Fibroblast of lung (primary cell): ENCODE results near the gene DDC. TPM values are rescaled to one million over a fixed set of nuclear protein-coding genes. Genes with fewer than 3 reads are reported as not detected.

Experiments
- DNase-seq, 2 donors: peaks; one replicate each; pipeline versions ENCODE4 v3.0.0 to v3.0.0-alpha.2; 2010; ENCODE audit warnings: low read depth in 2 of 2
- H2AFZ ChIP-seq: 2 replicates; pipeline ENCODE4 v1.5.1; 2012; ENCODE audit warnings: low read length, control low read depth, inconsistent platforms
- H3K27ac ChIP-seq: 2 replicates; pipeline ENCODE4 v1.5.1; 2011; ENCODE audit warnings: low read length, control low read depth; ENCODE audit not compliant: insufficient read depth
- H3K27me3 ChIP-seq: 2 replicates; pipeline ENCODE4 v1.5.1; 2011; ENCODE audit warnings: mild to moderate bottlenecking, low read length; ENCODE audit not compliant: control insufficient read depth, insufficient read depth
- H3K36me3 ChIP-seq: 2 replicates; pipeline ENCODE4 v1.5.1; 2011; ENCODE audit warnings: low read length; ENCODE audit not compliant: control insufficient read depth, insufficient read depth
- H3K4me1 ChIP-seq: 2 replicates; pipeline ENCODE4 v1.5.1; 2011; ENCODE audit warnings: low read length; ENCODE audit not compliant: control insufficient read depth, insufficient read depth; ENCODE audit errors: extremely low read depth
- H3K4me2 ChIP-seq: 2 replicates; pipeline ENCODE4 v1.5.1; 2011; ENCODE audit warnings: low read length, control low read depth; ENCODE audit not compliant: insufficient read depth; ENCODE audit errors: extremely low read depth
- H3K4me3 ChIP-seq, 4 experiments: fragments of 200-600 bp in 1 of 4; sonication (generic) in 1 of 4; replicated peaks in 1 of 4; 2 replicates each; pipeline ENCODE4 v1.5.1; 2011 to 2016; ENCODE audit warnings: low read length in 4 of 4, low read depth in 3 of 4, mild to moderate bottlenecking in 3 of 4, control low read depth in 2 of 4, inconsistent platforms in 1 of 4, mixed read lengths in 1 of 4; ENCODE audit not compliant: insufficient read depth in 1 of 4; ENCODE audit errors: control extremely low read depth in 1 of 4
- H3K79me2 ChIP-seq: 2 replicates; pipeline ENCODE4 v1.5.1; 2012; ENCODE audit warnings: mild to moderate bottlenecking, low read length, inconsistent platforms; ENCODE audit not compliant: control insufficient read depth, insufficient read depth
- H3K9ac ChIP-seq: 2 replicates; pipeline ENCODE4 v1.5.1; 2011; ENCODE audit warnings: mild to moderate bottlenecking, low read length, control low read depth; ENCODE audit not compliant: insufficient read depth
- H3K9me3 ChIP-seq: 2 replicates; pipeline ENCODE4 v1.5.1; 2012; ENCODE audit warnings: low read depth, low read length; ENCODE audit not compliant: control insufficient read depth, insufficient read depth
- H4K20me1 ChIP-seq: 2 replicates; pipeline ENCODE4 v1.5.1; 2011; ENCODE audit warnings: low read length; ENCODE audit not compliant: control insufficient read depth, insufficient read depth; ENCODE audit errors: extremely low read depth
- EZH2 ChIP-seq: IDR thresholded peaks from 2 replicates; pipeline ENCODE4 v1.5.1; 2012; ENCODE audit warnings: low read length, control low read depth, mild to moderate bottlenecking; ENCODE audit errors: missing control alignments
- polyA plus RNA-seq, 2 donors: library from polyadenylated mRNA; depleted of rRNA in 1 of 2; stranded (reverse) in 1 of 2; unstranded in 1 of 2; fragments of >200 nt; gene quantifications; 2 replicates each; pipeline ENCODE4 v1.2.1, GENCODE V29; 2011 to 2012; ENCODE audit warnings: missing spikeins in 1 of 2
- total RNA-seq: library from RNA; depleted of rRNA; stranded (reverse); fragments of >200 nt; gene quantifications from 2 replicates; pipeline ENCODE4 v1.2.1, GENCODE V29; 2014
- TF ChIP-seq, protein P1 (sequence below), 2 donors: IDR thresholded peaks in 1 of 2; conservative IDR thresholded peaks in 1 of 2; 1 replicate in 1 of 2; 2 replicates in 1 of 2; pipeline ENCODE4 v1.5.1; 2011 to 2012; ENCODE audit warnings: low read length in 2 of 2, control low read depth in 1 of 2, inconsistent platforms in 1 of 2, low read depth in 1 of 2, mild to moderate bottlenecking in 1 of 2

DDC gene
- total and polyA plus RNA-seq, 2 donors (not counting 1 experiment from before 2014, with no cell fraction given), result not detected

- Histone ChIP-seq H3K4me2 (no peak overlapping the region), H3K79me2 (no peaks in the 10 kb centered on the region), H3K36me3 (no peaks in the 10 kb centered on the region), H3K4me1 (no peaks in the 10 kb centered on the region), H4K20me1 (no peaks in the 10 kb centered on the region), H3K27ac (no peak overlapping the region), H2AFZ (no peak overlapping the region), H3K9me3 (no peaks in the 10 kb centered on the region), H3K27me3 (no peaks in the 10 kb centered on the region), H3K9ac (no peak overlapping the region), H3K4me3 (no peak overlapping the region)
- no peak for TF ChIP-seq EZH2
- TF ChIP-seq, protein P1, sequence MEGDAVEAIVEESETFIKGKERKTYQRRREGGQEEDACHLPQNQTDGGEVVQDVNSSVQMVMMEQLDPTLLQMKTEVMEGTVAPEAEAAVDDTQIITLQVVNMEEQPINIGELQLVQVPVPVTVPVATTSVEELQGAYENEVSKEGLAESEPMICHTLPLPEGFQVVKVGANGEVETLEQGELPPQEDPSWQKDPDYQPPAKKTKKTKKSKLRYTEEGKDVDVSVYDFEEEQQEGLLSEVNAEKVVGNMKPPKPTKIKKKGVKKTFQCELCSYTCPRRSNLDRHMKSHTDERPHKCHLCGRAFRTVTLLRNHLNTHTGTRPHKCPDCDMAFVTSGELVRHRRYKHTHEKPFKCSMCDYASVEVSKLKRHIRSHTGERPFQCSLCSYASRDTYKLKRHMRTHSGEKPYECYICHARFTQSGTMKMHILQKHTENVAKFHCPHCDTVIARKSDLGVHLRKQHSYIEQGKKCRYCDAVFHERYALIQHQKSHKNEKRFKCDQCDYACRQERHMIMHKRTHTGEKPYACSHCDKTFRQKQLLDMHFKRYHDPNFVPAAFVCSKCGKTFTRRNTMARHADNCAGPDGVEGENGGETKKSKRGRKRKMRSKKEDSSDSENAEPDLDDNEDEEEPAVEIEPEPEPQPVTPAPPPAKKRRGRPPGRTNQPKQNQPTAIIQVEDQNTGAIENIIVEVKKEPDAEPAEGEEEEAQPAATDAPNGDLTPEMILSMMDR (conservative IDR thresholded peaks at IDR 0.05 in 1 of 2, IDR thresholded peaks at IDR 0.05 in 1 of 2; ENCODE audit: low read depth in 1 of 2, low read length in 2 of 2), result no peak
- no peak for DNase-seq
Measured at GRCh38 chr7:50472427-50472826, 92.8 kb downstream of the DDC start.

GRCh38 chr7:50471970-50472369, 93.2 kb downstream of the DDC start:
- Histone ChIP-seq H3K4me3 (no peak overlapping the region), H3K27me3 (no peaks in the 10 kb centered on the region), H3K27ac (no peak overlapping the region), H4K20me1 (no peaks in the 10 kb centered on the region), H3K36me3 (no peaks in the 10 kb centered on the region), H3K9ac (no peak overlapping the region), H2AFZ (no peak overlapping the region), H3K9me3 (no peaks in the 10 kb centered on the region), H3K79me2 (no peaks in the 10 kb centered on the region), H3K4me1 (no peaks in the 10 kb centered on the region), H3K4me2 (no peak overlapping the region)
- DNase-seq, result no peak
- TF ChIP-seq EZH2, result no peak
- TF ChIP-seq, protein P1 (conservative IDR thresholded peaks at IDR 0.05 in 1 of 2, IDR thresholded peaks at IDR 0.05 in 1 of 2; ENCODE audit: low read depth in 1 of 2, low read length in 2 of 2), result no peak

DNA sequence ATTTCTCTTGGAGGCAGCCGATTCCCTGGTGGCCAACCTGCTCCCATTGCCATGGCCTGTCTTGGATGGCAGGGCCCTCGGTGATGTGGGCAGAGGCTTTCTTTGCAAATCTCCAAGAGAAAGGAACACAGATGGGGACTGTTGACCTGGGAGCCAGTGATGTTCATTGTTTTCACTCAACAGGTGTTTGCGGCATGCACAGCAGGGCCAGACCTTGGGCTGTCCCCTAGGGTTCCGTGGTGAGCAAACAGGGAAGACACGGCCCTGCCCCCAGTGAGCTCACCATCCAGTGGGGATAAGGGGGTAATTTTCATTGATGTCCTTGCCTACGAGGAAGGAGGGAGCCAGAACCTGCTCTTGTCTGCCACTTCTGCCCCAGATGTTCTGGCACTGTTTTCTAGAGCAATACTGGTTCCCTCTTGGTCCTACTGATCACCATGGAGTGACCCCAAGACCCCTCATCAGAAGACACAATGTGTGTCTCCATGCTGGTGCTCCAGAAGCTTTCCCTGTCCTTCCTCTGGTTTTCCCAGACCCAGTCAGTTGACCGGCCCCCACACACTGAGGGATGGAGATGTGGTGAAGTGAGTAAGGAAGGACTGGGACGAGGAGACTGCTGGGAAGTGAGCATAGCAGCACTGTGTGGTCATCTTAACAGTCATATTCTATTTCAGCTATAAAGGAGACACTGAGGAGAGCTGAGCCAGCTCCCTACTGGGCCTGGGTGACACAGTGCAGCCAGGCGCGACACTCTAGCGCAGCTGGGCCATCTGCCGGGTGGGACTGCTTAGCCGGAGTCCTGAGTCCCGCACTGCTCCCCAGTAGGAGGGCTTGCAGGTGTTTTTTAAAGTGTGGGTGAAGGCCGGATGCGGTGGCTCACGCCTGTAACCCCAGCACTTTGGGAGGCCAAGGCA, 94.7 kb downstream of the DDC start:
- no peaks in the 10 kb centered on the region for H3K36me3 ChIP-seq
- no peaks in the 10 kb centered on the region for H3K4me1 ChIP-seq

More for the DNA sequence above, 94.7 kb downstream of the DDC start:
- no peaks in the 10 kb centered on the region for H3K9me3 ChIP-seq
- DNase-seq, result no peak
- no peak overlapping the region for H3K4me3 ChIP-seq
- H4K20me1 ChIP-seq, result no peaks in the 10 kb centered on the region
- H3K27ac ChIP-seq, result no peak overlapping the region
- H2AFZ ChIP-seq, result no peak overlapping the region
- H3K4me2 ChIP-seq, result no peak overlapping the region
- H3K9ac ChIP-seq, result no peak overlapping the region
- H3K79me2 ChIP-seq, result no peaks in the 10 kb centered on the region
- TF ChIP-seq, protein P1 (conservative IDR thresholded peaks at IDR 0.05 in 1 of 2, IDR thresholded peaks at IDR 0.05 in 1 of 2; ENCODE audit: low read depth in 1 of 2, low read length in 2 of 2), result no peak
- TF ChIP-seq EZH2, result no peak
- H3K27me3 ChIP-seq, result no peaks in the 10 kb centered on the region
